GOT3 (cell line): Measurements from ENCODE around the gene SIL1.

ENCODE experiments used
- DNase-seq: peaks from one replicate; lab custom pipeline; 2025; ENCODE audit warnings: mixed read lengths; lab: John Stamatoyannopoulos, UW

Gene SIL1

GRCh38 chr5:138978581-138978980, 219.6 kb downstream of the SIL1 start:
- no peak for DNase-seq

GRCh38 chr5:138978080-138978479, 220.1 kb downstream of the SIL1 start:
- DNase-seq, result no peak

GRCh38 chr5:138975098-138975847, 222.9 kb downstream of the SIL1 start:
- no peak for DNase-seq

- DNase-seq, result no peak
Measured at GRCh38 chr5:138974227-138975063, 223.7 kb downstream of the SIL1 start.

- DNase-seq, result no peak
Measured at GRCh38 chr5:138972836-138973235, 225.3 kb downstream of the SIL1 start.

GRCh38 chr5:138972230-138972629, 225.9 kb downstream of the SIL1 start:
- DNase-seq, result no peak

GRCh38 chr5:138969323-138970002, 228.7 kb downstream of the SIL1 start:
- no peak for DNase-seq

- DNase-seq, result no peak
Measured at GRCh38 chr5:138968601-138969000, 229.6 kb downstream of the SIL1 start.

- DNase-seq, result no peak
Measured at GRCh38 chr5:138967791-138968448, 230.2 kb downstream of the SIL1 start.

- no peak for DNase-seq
Measured at GRCh38 chr5:138966236-138966985, 231.8 kb downstream of the SIL1 start.

GRCh38 chr5:138965626-138966025, 232.5 kb downstream of the SIL1 start:
- no peak for DNase-seq

- DNase-seq, result no peak
Measured at GRCh38 chr5:138964647-138965201, 233.4 kb downstream of the SIL1 start.

GRCh38 chr5:138963763-138964371, 234.3 kb downstream of the SIL1 start:
- DNase-seq, result no peak

- no peak for DNase-seq
Measured at GRCh38 chr5:138962614-138963370, 235.4 kb downstream of the SIL1 start.

- DNase-seq, result no peak
Measured at GRCh38 chr5:138961729-138962128, 236.4 kb downstream of the SIL1 start.

- no peak for DNase-seq
Measured at GRCh38 chr5:138961221-138961620, 236.9 kb downstream of the SIL1 start.

GRCh38 chr5:138960145-138960692, 237.9 kb downstream of the SIL1 start:
- no peak for DNase-seq

GRCh38 chr5:138956801-138957200, 241.4 kb downstream of the SIL1 start:
- DNase-seq, result no peak

- DNase-seq, result no peak
Measured at GRCh38 chr5:138955671-138956295, 242.4 kb downstream of the SIL1 start.
